Measurements from ENCODE around the gene SFXN4. TPM values are rescaled to one million over a fixed set of nuclear protein-coding genes. Genes with fewer than 3 reads are reported as not detected.

The SFXN4 gene
- total and polyA plus RNA-seq, 2 of the 13 experiments (the other 11 are each of a cell fraction or from before 2014, with no cell fraction given): 47.7 to 64.9 TPM

DNA sequence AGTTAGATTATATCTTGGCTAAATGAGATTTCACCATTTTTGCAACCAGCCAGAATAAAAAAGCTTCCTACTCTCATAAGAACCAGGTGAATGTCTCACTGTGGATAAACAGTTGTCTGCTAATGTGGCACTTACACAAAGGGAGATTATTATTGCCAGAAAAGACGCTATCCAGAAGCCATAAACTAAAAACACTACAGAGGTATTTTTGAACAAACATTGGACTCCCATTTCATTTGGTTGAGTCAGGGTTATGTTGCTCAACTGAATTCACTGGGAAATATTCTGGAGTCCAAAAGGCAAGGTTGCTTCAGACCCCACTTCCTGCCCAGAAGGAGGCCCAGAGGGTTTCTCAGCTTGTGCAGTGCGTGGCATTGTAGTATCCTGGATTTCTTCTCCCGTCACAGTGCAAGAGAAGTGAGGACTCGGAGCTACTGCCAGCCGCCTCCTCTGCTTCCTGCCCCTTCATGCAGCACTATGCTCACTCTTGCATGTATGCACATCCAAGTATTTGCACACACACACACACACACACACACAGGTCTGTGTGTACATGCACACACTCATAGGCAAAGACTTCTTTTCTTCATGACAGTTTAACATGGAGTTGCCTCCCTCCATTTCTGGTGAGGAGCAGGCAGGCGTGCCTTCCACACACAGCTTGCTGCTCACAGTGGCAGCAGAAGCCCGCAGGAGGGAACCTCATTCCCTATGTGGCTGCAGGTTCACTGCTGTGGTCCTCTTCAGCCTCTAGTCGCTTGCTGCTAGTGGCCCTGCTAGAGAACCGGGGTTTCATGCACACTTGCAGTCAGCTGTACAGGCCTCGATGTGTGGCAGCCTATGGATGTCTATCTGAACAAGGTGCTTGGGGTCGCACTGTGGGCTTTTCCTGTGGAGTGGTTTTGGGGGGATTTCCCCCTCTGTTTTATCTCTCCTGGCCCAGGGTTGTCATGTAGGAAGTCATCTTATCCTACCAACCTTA is 51.5 kb downstream of the SFXN4 start (continued):
- peak; percentile 33; the same call in 1 of the 2 replicates for TF ChIP-seq ZNF598 (CRISPR knock-in tag; IDR thresholded peaks at IDR 0.05; ENCODE audit: borderline replicate concordance)
- peak; percentile 89 for TF ChIP-seq PHF21A (CRISPR knock-in tag; IDR thresholded peaks at IDR 0.05)
- no peak for TF ChIP-seq ZIK1 (CRISPR knock-in tag; IDR thresholded peaks at IDR 0.05; ENCODE audit: borderline replicate concordance, low read depth)
- no peak for TF ChIP-seq EED (CRISPR knock-in tag; IDR thresholded peaks at IDR 0.05)
- peak; percentile 98 for TF ChIP-seq SMARCC2 (IDR thresholded peaks at IDR 0.05)
- no peak for TF ChIP-seq ZNF343 (CRISPR knock-in tag; IDR thresholded peaks at IDR 0.05)
- no peak for TF ChIP-seq HHEX (CRISPR knock-in tag; IDR thresholded peaks at IDR 0.05)
- TF ChIP-seq ZBTB2 (CRISPR knock-in tag; IDR thresholded peaks at IDR 0.05; ENCODE audit: low read depth): no peak
- TF ChIP-seq ZNF710 (CRISPR knock-in tag; IDR thresholded peaks at IDR 0.05; ENCODE audit: borderline replicate concordance): no peak
- TF ChIP-seq KDM3A (CRISPR knock-in tag; IDR thresholded peaks at IDR 0.05; ENCODE audit: low read depth): peak; percentile 44; the same call in 1 of the 2 replicates
- peak in 1 of 2 experiments; percentile 73; a peak in 2 of 4 replicates for TF ChIP-seq KLF16 (CRISPR knock-in tag; IDR thresholded peaks at IDR 0.05)
- TF ChIP-seq ZNF557 (CRISPR knock-in tag; IDR thresholded peaks at IDR 0.05): no peak
- no peak for TF ChIP-seq RBM39 (IDR thresholded peaks at IDR 0.05; ENCODE audit: low read depth, low read length, poor library complexity, severe bottlenecking)
- TF ChIP-seq RXRB (CRISPR knock-in tag; IDR thresholded peaks at IDR 0.05; ENCODE audit: borderline replicate concordance): peak; percentile 88
- TF ChIP-seq ZNF292 (CRISPR knock-in tag; IDR thresholded peaks at IDR 0.05; ENCODE audit: borderline replicate concordance, low read depth): peak; percentile 19; the same call in 1 of the 2 replicates
- no peak for TF ChIP-seq ZNF724P (CRISPR knock-in tag; IDR thresholded peaks at IDR 0.05; ENCODE audit: borderline replicate concordance)
- no peak for TF ChIP-seq TGIF2 (CRISPR knock-in tag; IDR thresholded peaks at IDR 0.05)
- no peak for TF ChIP-seq MZF1 (CRISPR knock-in tag; IDR thresholded peaks at IDR 0.05; ENCODE audit: borderline replicate concordance)
- no peak for TF ChIP-seq CENPX (CRISPR knock-in tag; IDR thresholded peaks at IDR 0.05)
- TF ChIP-seq ZNF17 (CRISPR knock-in tag; IDR thresholded peaks at IDR 0.05): no peak
- TF ChIP-seq NFKBIZ (CRISPR knock-in tag; IDR thresholded peaks at IDR 0.05): 0 out of 2 replicates have a peak, but pooled peaks have one; percentile 61
- peak; percentile 63; the same call in 1 of the 2 replicates for TF ChIP-seq ZNF512B (CRISPR knock-in tag; IDR thresholded peaks at IDR 0.05; ENCODE audit: borderline replicate concordance)
- TF ChIP-seq ZNF124 (CRISPR knock-in tag; IDR thresholded peaks at IDR 0.05): 0 out of 2 replicates have a peak, but pooled peaks have one; percentile 23
- TF ChIP-seq KLF9 (CRISPR knock-in tag; IDR thresholded peaks at IDR 0.05; ENCODE audit: low read depth): no peak
